Sigmoid colon (tissue), 7 donors: ENCODE measurements around the gene KCNJ9. TPM values are rescaled to one million over a fixed set of nuclear protein-coding genes. Genes with fewer than 3 reads are reported as not detected.

ENCODE experiments used
- DNase-seq: peaks from one replicate; pipeline ENCODE4 v3.0.0-alpha.2; 2019
- H3K27ac ChIP-seq, 4 donors: fragments of 200-600 bp; sonication (generic); one replicate each; pipeline ENCODE4 v1.5.1; 2016 to 2019; ENCODE audit warnings: mild to moderate bottlenecking in 1 of 4
- H3K27me3 ChIP-seq, 3 donors: fragments of 200-600 bp; sonication (generic); one replicate each; pipeline ENCODE4 v1.5.1; 2019; ENCODE audit warnings: mild to moderate bottlenecking in 1 of 3
- H3K36me3 ChIP-seq, 4 donors: fragments of 200-600 bp; sonication (generic); one replicate each; pipeline ENCODE4 v1.5.1; 2016 to 2019
- H3K4me1 ChIP-seq, 4 donors: fragments of 200-600 bp; sonication (generic); one replicate each; pipeline ENCODE4 v1.5.1; 2017 to 2019
- H3K4me3 ChIP-seq, 4 donors: fragments of 200-600 bp; sonication (generic); one replicate each; pipeline ENCODE4 v1.5.1; 2017 to 2019; ENCODE audit warnings: mild to moderate bottlenecking in 2 of 4, moderate library complexity in 1 of 4
- H3K9me3 ChIP-seq, 4 donors: fragments of 200-600 bp in 3 of 4; sonication (generic) in 3 of 4; one replicate each; pipeline versions ENCODE4 v1.5.1 to v1.6.1; 2013 to 2019
- CTCF ChIP-seq, 4 experiments: fragments of 450-650 bp in 3 of 4; fragments of 200-600 bp in 1 of 4; IDR thresholded peaks; one replicate each; pipeline ENCODE4 v1.5.1; 2016 to 2019; ENCODE audit warnings: antibody characterized with exemption in 4 of 4, mild to moderate bottlenecking in 3 of 4, moderate library complexity in 2 of 4
- EP300 ChIP-seq, 4 donors: sonication (generic); formaldehyde crosslinking; IDR thresholded peaks; one replicate each; pipeline ENCODE4 v1.6.1; 2017; ENCODE audit warnings: antibody characterized with exemption in 4 of 4
- POLR2A ChIP-seq, 2 donors: fragments of 450-650 bp; IDR thresholded peaks; one replicate each; pipeline ENCODE4 v1.6.1; 2016; ENCODE audit warnings: antibody characterized with exemption in 2 of 2, mild to moderate bottlenecking in 2 of 2, moderate library complexity in 2 of 2
- POLR2AphosphoS5 ChIP-seq, 4 donors: sonication (generic); formaldehyde crosslinking; IDR thresholded peaks; one replicate each; pipeline ENCODE4 v1.6.1; 2017; ENCODE audit warnings: antibody characterized with exemption in 4 of 4
- WGBS, 2 donors: extraction: QIAGEN DNeasy Blood & Tissue Kit; methylation state at CpG; one replicate each; pipeline ENCODE4 v1.1.7; 2013; 5-methylcytosine and 5-hydroxymethylcytosine counted together
- intact Hi-C: fragments of 100-400 bp; cut with DNase I; formaldehyde crosslinking; loops from one replicate; pipeline ENCODE4 v1.15.1; 2023
- polyA plus RNA-seq, 3 donors: library from polyadenylated mRNA; stranded (reverse); fragments of 200-250 nt; gene quantifications; one replicate each; pipeline ENCODE4 v1.2.3, GENCODE V29; 2013
- total RNA-seq, 4 donors: library from RNA; depleted of rRNA; stranded (reverse); fragments of >200 nt; gene quantifications; one replicate each; pipeline ENCODE4 v1.1.0, GENCODE V29; 2016
- donor health status: healthy with polysubstance abuse.
- donor health status: Bipolar disorder and iron deficiency.
- donor health status: healthy.

Gene KCNJ9
- total and polyA plus RNA-seq, 7 donors: under 0.01 to 0.36 (median 0.27) TPM; not detected in 2

- DNase-seq: no peak
- H3K4me1 ChIP-seq: peaks cover 0 to 37% (median 23%) of the 10 kb centered on the region in 4 donors
- no peaks in the 10 kb centered on the region for H3K9me3 ChIP-seq
- H3K4me3 ChIP-seq: no peak overlapping the region
- intact Hi-C loops: no loop called here
- H3K36me3 ChIP-seq: peaks cover 12 to 92% (median 34%) of the 10 kb centered on the region in 4 donors
- H3K27me3 ChIP-seq: no peaks in the 10 kb centered on the region
- WGBS, 2 donors: 71 to 83% methylated on average over 9 of the region's 9 CpGs
- H3K27ac ChIP-seq: peak overlapping the region in 2 of 4 donors; percentile 74 to 83
- TF ChIP-seq POLR2AphosphoS5 (IDR thresholded peaks at IDR 0.05): no peak
- TF ChIP-seq EP300 (IDR thresholded peaks at IDR 0.05): no peak
- no peak for TF ChIP-seq CTCF (IDR thresholded peaks at IDR 0.05)
- TF ChIP-seq POLR2A (IDR thresholded peaks at IDR 0.05): no peak
Measured at GRCh38 chr1:160133990-160134770, 52.8 kb downstream of the KCNJ9 start.

GRCh38 chr1:160134791-160135572 is 53.6 kb downstream of the KCNJ9 start:
- 86 to 87% methylated on average over 20 of the region's 20 CpGs for WGBS, 2 donors
- Histone ChIP-seq H3K27me3 (no peaks in the 10 kb centered on the region), H3K4me1 (peaks cover 0 to 37% (median 23%) of the 10 kb centered on the region in 4 donors), H3K27ac (peak overlapping the region in 2 of 4 donors; percentile 34 to 74), H3K9me3 (no peaks in the 10 kb centered on the region), H3K36me3 (peaks cover 15 to 92% (median 33%) of the 10 kb centered on the region in 4 donors), H3K4me3 (no peak overlapping the region)
- intact Hi-C loops: no loop called here
- TF ChIP-seq CTCF (IDR thresholded peaks at IDR 0.05) (no peak), POLR2A (IDR thresholded peaks at IDR 0.05) (no peak), POLR2AphosphoS5 (IDR thresholded peaks at IDR 0.05) (no peak), EP300 (IDR thresholded peaks at IDR 0.05) (no peak)
- DNase-seq: no peak

GRCh38 chr1:160136121-160136925 is 55.0 kb downstream of the KCNJ9 start:
- no peaks in the 10 kb centered on the region for H3K9me3 ChIP-seq
- no peak for DNase-seq
- 87 to 91% methylated on average over 22 of the region's 22 CpGs for WGBS, 2 donors
- H3K36me3 ChIP-seq: peaks cover 17 to 92% (median 25%) of the 10 kb centered on the region in 4 donors
- peaks cover 0 to 26% (median 15%) of the 10 kb centered on the region in 4 donors for H3K4me1 ChIP-seq
- TF ChIP-seq POLR2A (IDR thresholded peaks at IDR 0.05): no peak
- TF ChIP-seq POLR2AphosphoS5 (IDR thresholded peaks at IDR 0.05): no peak
- TF ChIP-seq EP300 (IDR thresholded peaks at IDR 0.05): no peak
- TF ChIP-seq CTCF (IDR thresholded peaks at IDR 0.05): no peak
- H3K27ac ChIP-seq: peak overlapping the region in 3 of 4 donors; percentile 39 to 62 (median 53)
- intact Hi-C loops: no loop called here
- H3K27me3 ChIP-seq: no peaks in the 10 kb centered on the region
- H3K4me3 ChIP-seq: no peak overlapping the region

GRCh38 chr1:160136926-160137200 is 55.5 kb downstream of the KCNJ9 start:
- peak overlapping the region; percentile 30 to 62 (median 46) for H3K27ac ChIP-seq
- no peaks in the 10 kb centered on the region for H3K27me3 ChIP-seq
- WGBS, 2 donors: 94 to 95% methylated on average over 5 of the region's 5 CpGs
- intact Hi-C loops: no loop called here
- H3K36me3 ChIP-seq: peaks cover 17 to 92% (median 25%) of the 10 kb centered on the region in 4 donors
- H3K4me1 ChIP-seq: peaks cover 0 to 20% (median 9%) of the 10 kb centered on the region in 4 donors
- no peak overlapping the region for H3K4me3 ChIP-seq
- no peaks in the 10 kb centered on the region for H3K9me3 ChIP-seq
- no peak for DNase-seq
- TF ChIP-seq CTCF (IDR thresholded peaks at IDR 0.05) (no peak), POLR2AphosphoS5 (IDR thresholded peaks at IDR 0.05) (no peak), POLR2A (IDR thresholded peaks at IDR 0.05) (no peak), EP300 (IDR thresholded peaks at IDR 0.05) (no peak)
